OCI-M1 (cell line): ENCODE results near the gene SLCO1C1.
"Not testable (repeated sequence)": the region's sequence is repeated elsewhere in the genome, so short reads cannot be mapped to it uniquely, and the experiment has no call there.

Source experiments
- DNase-seq: peaks from one replicate; lab custom pipeline; 2025; lab: John Stamatoyannopoulos, UW

Gene SLCO1C1

GRCh38 chr12:20695232-20695631 lies at the start of gene SLCO1C1:
TSS of gene SLCO1C1 (plus strand) at chr12:20695332. CDS start at chr12:20699577, 4,245 bp downstream.
- DNase-seq: no peak

GRCh38 chr12:20646239-20646827 lies 48.8 kb upstream of the SLCO1C1 start:
- peak; percentile 75 for DNase-seq

DNA sequence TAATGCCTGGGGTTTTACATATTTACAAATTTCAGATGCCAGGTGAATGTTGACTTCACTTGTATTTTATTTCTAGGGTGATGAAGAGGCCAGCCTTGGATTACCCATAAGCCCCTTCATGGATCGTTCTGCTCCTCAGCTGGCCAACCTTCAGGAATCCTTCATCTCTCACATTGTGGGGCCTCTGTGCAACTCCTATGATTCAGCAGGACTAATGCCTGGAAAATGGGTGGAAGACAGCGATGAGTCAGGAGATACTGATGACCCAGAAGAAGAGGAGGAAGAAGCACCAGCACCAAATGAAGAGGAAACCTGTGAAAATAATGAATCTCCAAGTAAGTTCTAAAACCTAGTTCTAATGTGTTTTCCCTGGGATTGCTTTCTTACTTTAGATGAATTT lies 41.3 kb upstream of the SLCO1C1 start:
- DNase-seq: no peak

GRCh38 chr12:20656600-20656999 lies 38.5 kb upstream of the SLCO1C1 start:
- DNase-seq: no peak

- DNase-seq: no peak
Measured at GRCh38 chr12:20657496-20657895, 37.6 kb upstream of the SLCO1C1 start.

GRCh38 chr12:20681334-20681733 lies 13.8 kb upstream of the SLCO1C1 start:
- no peak for DNase-seq

GRCh38 chr12:20696181-20696905 lies 1.2 kb downstream of the SLCO1C1 start:
- no peak for DNase-seq

GRCh38 chr12:20701106-20701505 lies 6.0 kb downstream of the SLCO1C1 start:
- DNase-seq: no peak

DNA sequence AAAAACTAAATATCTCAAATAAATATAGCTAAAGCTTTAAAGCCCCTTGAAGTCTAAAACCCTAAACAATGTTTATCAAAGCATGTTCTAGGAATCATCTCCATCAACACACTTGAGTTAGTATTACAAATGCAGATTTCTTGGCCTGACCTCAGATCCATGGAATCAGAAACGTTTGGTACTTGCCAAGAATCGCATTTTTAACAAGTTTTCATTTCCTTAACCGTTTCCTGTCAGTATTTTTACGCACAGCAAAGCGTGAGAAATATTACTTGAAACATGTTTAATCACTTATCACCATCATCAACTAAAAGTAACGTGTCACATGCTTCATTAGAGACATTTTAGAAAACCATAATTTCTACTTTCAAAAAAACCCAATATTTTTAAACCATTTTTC lies 9.7 kb downstream of the SLCO1C1 start:
- no peak for DNase-seq

DNA sequence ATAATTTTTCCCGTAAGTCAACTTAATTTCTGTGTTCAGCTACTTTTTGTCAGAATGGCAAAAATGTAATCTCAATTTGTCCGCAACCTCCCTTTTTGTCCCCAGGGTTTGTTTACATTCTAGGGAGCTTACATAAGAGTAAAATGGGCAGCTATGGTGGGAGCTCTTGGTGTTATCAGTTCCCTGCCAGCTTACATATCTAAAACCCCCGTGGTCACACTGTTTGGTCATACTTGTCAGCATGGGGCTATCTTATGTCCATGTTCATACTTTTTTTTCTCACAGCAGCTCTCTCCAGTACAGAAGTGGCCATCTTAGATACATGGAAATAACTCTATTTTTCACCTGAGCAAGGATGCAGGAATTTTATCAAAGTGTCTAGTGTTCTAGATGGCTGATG lies 16.7 kb downstream of the SLCO1C1 start:
- DNase-seq: peak; percentile 92

GRCh38 chr12:20716037-20716436 lies 20.9 kb downstream of the SLCO1C1 start:
- DNase-seq: no peak

GRCh38 chr12:20716985-20717384 lies 21.9 kb downstream of the SLCO1C1 start:
- no peak for DNase-seq

GRCh38 chr12:20718294-20718693 lies 23.2 kb downstream of the SLCO1C1 start:
- DNase-seq: no peak

DNA sequence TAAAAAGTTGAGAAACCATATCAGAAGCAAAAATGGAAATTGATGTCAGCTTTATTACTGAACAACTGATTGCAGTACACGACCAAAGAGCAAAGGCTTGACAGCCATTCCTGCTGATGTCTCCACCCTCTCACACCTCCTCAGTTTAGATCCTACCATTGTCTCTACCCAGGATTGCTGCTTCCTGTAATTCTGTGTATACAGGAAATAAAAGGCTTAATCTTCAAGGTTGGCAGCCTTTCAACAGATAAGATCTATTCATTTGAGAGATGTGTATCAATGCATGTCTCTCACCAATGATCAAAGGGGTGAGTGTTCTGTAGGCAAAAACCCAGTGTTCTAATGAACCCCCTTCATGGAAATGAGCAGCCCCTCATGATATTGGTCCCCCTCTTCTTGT lies 27.0 kb downstream of the SLCO1C1 start:
- DNase-seq: no peak

- DNase-seq: peak; percentile 43
Measured at GRCh38 chr12:20731274-20731673, 36.1 kb downstream of the SLCO1C1 start.

DNA sequence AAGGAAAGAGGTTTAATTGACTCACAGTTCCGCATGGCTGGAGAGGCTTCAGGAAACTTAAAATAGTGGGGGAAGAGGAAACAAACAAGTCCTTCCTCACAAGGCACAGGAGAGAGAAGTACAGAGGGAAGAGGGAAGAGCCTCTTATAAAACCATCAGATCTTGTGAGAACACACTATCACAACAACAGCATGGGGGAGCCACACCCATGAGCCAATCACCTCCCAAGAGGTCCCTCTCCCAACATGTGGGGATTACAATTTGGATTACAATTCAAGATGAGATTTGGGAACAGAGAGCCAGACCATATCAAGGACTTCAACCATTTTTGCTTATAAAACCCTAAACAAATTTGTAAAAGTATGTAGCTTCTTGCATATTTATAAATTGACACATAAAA lies 45.8 kb downstream of the SLCO1C1 start:
- DNase-seq: peak; percentile 8

DNA sequence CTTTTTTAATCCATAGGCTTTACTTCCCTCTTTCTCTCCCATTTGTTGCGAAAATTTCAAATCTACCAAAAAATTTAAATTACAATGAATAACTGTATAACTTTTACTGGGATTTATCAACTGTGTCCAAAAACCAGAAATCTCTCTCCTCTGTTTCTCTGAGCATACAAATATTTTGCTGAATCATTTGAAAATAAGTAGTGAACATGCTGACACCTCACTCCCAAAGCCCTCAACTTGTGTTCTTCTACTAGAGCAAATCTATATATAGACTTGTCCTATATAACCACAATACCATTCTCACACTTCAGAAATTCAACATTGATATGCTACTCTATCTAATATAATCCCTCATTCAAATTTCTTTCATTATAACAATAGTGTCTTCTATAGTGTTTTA lies 53.1 kb downstream of the SLCO1C1 start:
- peak; percentile 28 for DNase-seq

DNA sequence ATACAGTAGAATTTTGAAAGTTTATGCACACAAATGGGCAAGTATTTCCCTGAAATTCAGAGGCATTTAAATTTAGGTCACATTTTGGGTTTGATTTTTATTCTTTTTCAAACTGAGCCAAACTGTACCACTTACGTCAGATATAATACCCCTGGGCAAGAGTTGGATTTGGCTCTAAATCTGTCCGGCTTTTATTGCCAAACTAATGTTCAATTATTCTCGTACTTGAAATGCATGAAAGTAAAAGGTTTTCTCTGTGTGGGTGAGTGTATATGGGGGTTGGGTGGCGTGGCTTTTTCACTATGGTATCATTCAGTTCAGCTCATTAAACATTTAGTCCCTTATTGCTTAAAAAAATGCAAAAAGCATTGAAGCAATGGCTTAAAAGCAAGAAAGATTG lies 55.9 kb downstream of the SLCO1C1 start:
- DNase-seq: no peak

GRCh38 chr12:20777420-20777819 lies 82.3 kb downstream of the SLCO1C1 start:
- DNase-seq: no peak

- peak; percentile 47 for DNase-seq
Measured at GRCh38 chr12:20778969-20779368, 83.8 kb downstream of the SLCO1C1 start.

- not testable (repeated sequence) for DNase-seq
Measured at GRCh38 chr12:20779971-20780370, 84.8 kb downstream of the SLCO1C1 start.

DNA sequence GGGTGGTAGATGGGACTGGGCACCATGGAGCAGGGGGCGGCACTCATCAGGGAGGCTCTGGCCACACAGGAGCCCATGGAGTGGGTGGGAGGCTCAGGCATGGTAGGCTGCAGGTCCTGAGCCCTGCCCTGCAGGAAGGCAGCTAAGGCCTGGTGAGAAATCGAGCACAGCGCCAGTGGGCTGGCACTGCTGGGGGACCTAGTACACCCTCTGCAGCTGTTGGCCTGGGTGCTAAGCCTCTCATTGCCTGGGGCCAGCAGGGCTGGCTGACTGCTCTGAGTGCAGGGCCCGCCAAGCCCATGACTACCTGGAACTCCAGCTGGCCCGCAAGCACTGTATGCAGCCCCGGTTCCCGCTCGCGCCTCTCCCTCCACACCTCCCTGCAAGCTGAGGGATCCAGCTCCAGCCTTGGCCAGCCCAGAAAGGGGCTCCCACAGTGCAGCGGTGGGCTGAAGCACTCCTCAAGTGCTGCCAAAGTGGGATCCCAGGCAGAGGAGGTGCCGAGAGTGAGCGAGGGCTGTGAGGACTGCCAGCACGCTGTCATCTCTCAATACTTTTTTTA lies 88.7 kb downstream of the SLCO1C1 start:
- not testable (repeated sequence) for DNase-seq

GRCh38 chr12:20792971-20793370 lies 97.8 kb downstream of the SLCO1C1 start:
- no peak for DNase-seq
